Neural progenitor cell (in vitro differentiated cells): ENCODE measurements around the gene CCDC141. TPM values are rescaled to one million over a fixed set of nuclear protein-coding genes. Genes with fewer than 3 reads are reported as not detected.

Experiments used
- DNase-seq: peaks from one replicate; pipeline ENCODE4 v3.0.0-alpha.2; 2016; ENCODE audit warnings: low spot score
- H2AFZ ChIP-seq: fragments of 200-600 bp; sonication (generic); replicated peaks from 2 replicates; pipeline ENCODE4 v1.6.1; 2016; ENCODE audit warnings: antibody characterized with exemption
- H3F3A ChIP-seq: fragments of 200-600 bp; sonication (generic); 2 replicates; pipeline ENCODE4 v1.6.1; 2016; ENCODE audit warnings: antibody characterized with exemption, low read depth
- H3K27ac ChIP-seq: fragments of 200-600 bp; sonication (generic); 2 replicates; pipeline ENCODE4 v1.5.1; 2016; ENCODE audit warnings: mild to moderate bottlenecking
- H3K27me3 ChIP-seq: fragments of 200-600 bp; sonication (generic); 2 replicates; pipeline ENCODE4 v1.6.1; 2016; ENCODE audit warnings: mild to moderate bottlenecking, moderate library complexity
- H3K36me3 ChIP-seq: fragments of 200-600 bp; sonication (generic); 2 replicates; pipeline ENCODE4 v1.5.1; 2016
- H3K4me1 ChIP-seq: fragments of 200-600 bp; sonication (generic); 2 replicates; pipeline ENCODE4 v1.6.1; 2016; ENCODE audit warnings: mixed run types
- H3K4me2 ChIP-seq: fragments of 200-600 bp; sonication (generic); 2 replicates; pipeline ENCODE4 v1.6.1; 2016
- H3K4me3 ChIP-seq: fragments of 200-600 bp; sonication (generic); 2 replicates; pipeline ENCODE4 v1.5.1; 2016
- H3K79me2 ChIP-seq: fragments of 200-600 bp; sonication (generic); 2 replicates; pipeline ENCODE4 v1.6.1; 2016; ENCODE audit warnings: low read depth
- H3K9ac ChIP-seq: fragments of 200-600 bp; sonication (generic); 2 replicates; pipeline ENCODE4 v1.6.1; 2016
- H3K9me3 ChIP-seq: fragments of 200-600 bp; sonication (generic); 2 replicates; pipeline ENCODE4 v1.5.1; 2016; ENCODE audit warnings: low read depth
- H4K20me1 ChIP-seq: fragments of 200-600 bp; sonication (generic); 2 replicates; pipeline ENCODE4 v1.6.1; 2016; ENCODE audit warnings: low read depth
- H3K27ac Mint-ChIP-seq: 3 replicates; pipeline ENCODE4 v1.8.0; 2021; ENCODE audit warnings: mixed read lengths
- H3K27me3 Mint-ChIP-seq: 2 replicates; pipeline ENCODE4 v1.8.0; 2022; ENCODE audit warnings: low read depth, mild to moderate bottlenecking, inconsistent platforms, moderate library complexity, mixed read lengths; ENCODE audit not compliant: insufficient read depth
- H3K36me3 Mint-ChIP-seq: 3 replicates; pipeline ENCODE4 v1.8.0; 2021; ENCODE audit warnings: mixed read lengths
- H3K4me1 Mint-ChIP-seq: 3 replicates; pipeline ENCODE4 v1.8.0; 2021; ENCODE audit warnings: mixed read lengths
- H3K4me3 Mint-ChIP-seq: 3 replicates; pipeline ENCODE4 v1.8.0; 2021; ENCODE audit warnings: mild to moderate bottlenecking, moderate library complexity, mixed read lengths
- H3K9me3 Mint-ChIP-seq: 3 replicates; pipeline ENCODE4 v1.8.0; 2020; ENCODE audit warnings: mixed read lengths
- CTCF ChIP-seq: fragments of 200-600 bp; sonication (generic); IDR thresholded peaks from 2 replicates; pipeline ENCODE4 v1.5.1; 2017; ENCODE audit warnings: antibody characterized with exemption, mild to moderate bottlenecking
- EZH2 ChIP-seq: fragments of 200-600 bp; sonication (generic); IDR thresholded peaks from 2 replicates; pipeline ENCODE4 v1.6.1; 2017; ENCODE audit warnings: antibody characterized with exemption, mild to moderate bottlenecking, moderate library complexity
- EZH2phosphoT487 ChIP-seq: fragments of 200-600 bp; sonication (generic); IDR thresholded peaks from 2 replicates; pipeline ENCODE4 v1.6.1; 2017; ENCODE audit warnings: antibody characterized with exemption
- total RNA-seq: library from RNA; depleted of rRNA; stranded (reverse); fragments of >200 nt; gene quantifications from 2 replicates; pipeline ENCODE4 v1.2.3, GENCODE V29; 2015; ENCODE audit warnings: low replicate concordance

The CCDC141 gene
- total RNA-seq, 1 donor from 2014 or later: 1.8 TPM

DNA sequence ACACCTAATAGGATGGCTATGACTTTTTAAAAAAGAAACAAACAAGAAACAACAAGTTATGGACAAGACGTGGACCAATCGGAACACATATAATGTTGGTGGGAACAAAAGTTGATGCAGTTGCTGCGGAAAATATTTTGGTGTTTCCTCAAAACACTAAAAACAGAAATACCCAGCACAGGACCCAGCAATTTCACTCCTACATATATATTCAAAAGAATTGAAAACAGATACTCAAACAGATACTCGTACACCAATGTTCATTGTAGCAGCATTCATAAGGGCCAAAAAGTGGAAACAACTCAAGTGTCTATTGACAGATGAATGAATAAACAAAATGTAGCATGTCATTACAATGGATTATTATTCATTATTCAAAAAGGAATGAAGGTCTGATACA, 12.1 kb downstream of the CCDC141 start:
- no peak for TF ChIP-seq EZH2phosphoT487
- TF ChIP-seq CTCF: no peak
- no peak for TF ChIP-seq EZH2

GRCh38 chr2:179036353-179036905, 13.5 kb downstream of the CCDC141 start:
- H3K9ac ChIP-seq: no peak overlapping the region
- H3K4me2 ChIP-seq: no peak overlapping the region
- no peak for TF ChIP-seq EZH2
- no peak for TF ChIP-seq EZH2phosphoT487
- no peak for TF ChIP-seq CTCF
- H3K9me3 Mint-ChIP-seq: no peaks in the 10 kb centered on the region
- H3K9me3 ChIP-seq: no peaks in the 10 kb centered on the region
- no peaks in the 10 kb centered on the region for H3K27me3 ChIP-seq
- no peak overlapping the region for H3K4me3 ChIP-seq
- no peaks in the 10 kb centered on the region for H3K27me3 Mint-ChIP-seq
- no peak overlapping the region for H3K4me3 Mint-ChIP-seq
- H4K20me1 ChIP-seq: no peaks in the 10 kb centered on the region
- no peak overlapping the region for H3K27ac ChIP-seq
- H3K4me1 ChIP-seq: peaks cover 13% of the 10 kb centered on the region
- H3K4me1 Mint-ChIP-seq: peaks cover 5% of the 10 kb centered on the region
- H3K36me3 Mint-ChIP-seq: no peaks in the 10 kb centered on the region
- no peaks in the 10 kb centered on the region for H3K36me3 ChIP-seq
- H3F3A ChIP-seq: peaks cover 10% of the 10 kb centered on the region
- H3K27ac Mint-ChIP-seq: no peak overlapping the region
- peak overlapping the region; percentile 48 for H2AFZ ChIP-seq
- DNase-seq: no peak
- no peaks in the 10 kb centered on the region for H3K79me2 ChIP-seq

More for the DNA sequence above, 12.1 kb downstream of the CCDC141 start:
- H3K4me1 Mint-ChIP-seq: no peaks in the 10 kb centered on the region
- no peaks in the 10 kb centered on the region for H3K27me3 Mint-ChIP-seq
- no peak overlapping the region for H3K9ac ChIP-seq
- no peaks in the 10 kb centered on the region for H3K27me3 ChIP-seq
- H3F3A ChIP-seq: no peaks in the 10 kb centered on the region
- H4K20me1 ChIP-seq: no peaks in the 10 kb centered on the region
- H3K4me2 ChIP-seq: no peak overlapping the region
- H3K27ac ChIP-seq: no peak overlapping the region
- H3K27ac Mint-ChIP-seq: no peak overlapping the region
- no peak overlapping the region for H3K4me3 Mint-ChIP-seq
- no peak overlapping the region for H3K4me3 ChIP-seq
- H3K9me3 Mint-ChIP-seq: no peaks in the 10 kb centered on the region
- no peak overlapping the region for H2AFZ ChIP-seq
- H3K9me3 ChIP-seq: peaks cover 4% of the 10 kb centered on the region
- H3K79me2 ChIP-seq: no peaks in the 10 kb centered on the region
- H3K36me3 ChIP-seq: no peaks in the 10 kb centered on the region
- no peaks in the 10 kb centered on the region for H3K4me1 ChIP-seq
- H3K36me3 Mint-ChIP-seq: no peaks in the 10 kb centered on the region
- no peak for DNase-seq

DNA sequence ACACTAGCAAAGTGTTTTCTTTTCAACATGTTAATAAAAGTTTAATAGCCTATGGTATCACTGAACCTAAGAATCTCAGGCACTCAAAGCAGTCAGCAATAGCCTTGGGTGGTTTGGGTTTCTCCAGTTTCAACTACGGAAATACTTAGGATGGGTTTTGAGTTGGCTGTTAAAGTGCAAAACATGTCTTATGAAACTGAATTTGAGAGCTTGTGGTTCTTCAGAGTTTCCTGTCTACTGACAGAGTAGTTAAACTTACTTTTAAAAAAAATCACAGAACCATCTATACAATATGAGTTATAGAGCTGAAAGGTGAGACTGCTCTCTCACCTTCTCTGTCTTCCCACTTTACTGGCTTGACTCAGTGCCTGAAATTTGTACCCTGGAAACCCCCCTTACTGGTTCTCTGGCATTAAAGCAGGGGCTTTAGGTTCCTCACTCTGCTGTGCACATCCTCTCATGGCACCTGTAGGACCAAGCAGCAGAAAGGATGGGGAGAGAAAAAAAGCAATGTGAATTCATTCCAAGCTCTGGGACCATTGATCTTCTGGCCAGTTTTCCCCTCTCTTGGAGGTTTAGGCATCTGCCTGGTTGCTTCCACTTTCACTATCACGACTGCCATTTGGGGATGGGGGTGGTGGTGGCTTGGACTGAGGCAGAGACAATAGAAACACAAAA, 18.1 kb downstream of the CCDC141 start:
- Histone ChIP-seq H2AFZ (peak overlapping the region; percentile 93), H3K36me3 (no peaks in the 10 kb centered on the region), H3K27ac (peak overlapping the region; percentile 42), H3K4me3 (peak overlapping the region; percentile 4), H3K27me3 (no peaks in the 10 kb centered on the region), H3F3A (peaks cover 13% of the 10 kb centered on the region), H3K4me1 (peaks cover 17% of the 10 kb centered on the region), H4K20me1 (no peaks in the 10 kb centered on the region), H3K9me3 (no peaks in the 10 kb centered on the region), H3K9ac (no peak overlapping the region), H3K79me2 (no peaks in the 10 kb centered on the region), H3K4me2 (peak overlapping the region; percentile 62)
- no peaks in the 10 kb centered on the region for H3K36me3 Mint-ChIP-seq
- TF ChIP-seq EZH2phosphoT487 (no peak), CTCF (no peak), EZH2 (no peak)
- H3K27me3 Mint-ChIP-seq: no peaks in the 10 kb centered on the region
- peaks cover 15% of the 10 kb centered on the region for H3K9me3 Mint-ChIP-seq
- H3K4me3 Mint-ChIP-seq: no peak overlapping the region
- no peak overlapping the region for H3K27ac Mint-ChIP-seq
- H3K4me1 Mint-ChIP-seq: peaks cover 5% of the 10 kb centered on the region
- DNase-seq: peak; percentile 31
